ENCODE results near the gene TEX26.

TEX26 gene

GRCh38 chr13:30898070-30898469 is 34.4 kb upstream of the TEX26 start:
- in situ Hi-C loops (cut with MboI; ENCODE audit: low pct_unique_long_range_greater_than_20kb, low sequenced_read_pairs, unreplicated experiment) = no loop called here
- no peak for DNase-seq (ENCODE audit: low spot score)
- TF ChIP-seq, protein P1, sequence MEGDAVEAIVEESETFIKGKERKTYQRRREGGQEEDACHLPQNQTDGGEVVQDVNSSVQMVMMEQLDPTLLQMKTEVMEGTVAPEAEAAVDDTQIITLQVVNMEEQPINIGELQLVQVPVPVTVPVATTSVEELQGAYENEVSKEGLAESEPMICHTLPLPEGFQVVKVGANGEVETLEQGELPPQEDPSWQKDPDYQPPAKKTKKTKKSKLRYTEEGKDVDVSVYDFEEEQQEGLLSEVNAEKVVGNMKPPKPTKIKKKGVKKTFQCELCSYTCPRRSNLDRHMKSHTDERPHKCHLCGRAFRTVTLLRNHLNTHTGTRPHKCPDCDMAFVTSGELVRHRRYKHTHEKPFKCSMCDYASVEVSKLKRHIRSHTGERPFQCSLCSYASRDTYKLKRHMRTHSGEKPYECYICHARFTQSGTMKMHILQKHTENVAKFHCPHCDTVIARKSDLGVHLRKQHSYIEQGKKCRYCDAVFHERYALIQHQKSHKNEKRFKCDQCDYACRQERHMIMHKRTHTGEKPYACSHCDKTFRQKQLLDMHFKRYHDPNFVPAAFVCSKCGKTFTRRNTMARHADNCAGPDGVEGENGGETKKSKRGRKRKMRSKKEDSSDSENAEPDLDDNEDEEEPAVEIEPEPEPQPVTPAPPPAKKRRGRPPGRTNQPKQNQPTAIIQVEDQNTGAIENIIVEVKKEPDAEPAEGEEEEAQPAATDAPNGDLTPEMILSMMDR (IDR thresholded peaks at IDR 0.05; ENCODE audit: extremely low read depth, insufficient read depth, missing control alignments) = no peak

DNA sequence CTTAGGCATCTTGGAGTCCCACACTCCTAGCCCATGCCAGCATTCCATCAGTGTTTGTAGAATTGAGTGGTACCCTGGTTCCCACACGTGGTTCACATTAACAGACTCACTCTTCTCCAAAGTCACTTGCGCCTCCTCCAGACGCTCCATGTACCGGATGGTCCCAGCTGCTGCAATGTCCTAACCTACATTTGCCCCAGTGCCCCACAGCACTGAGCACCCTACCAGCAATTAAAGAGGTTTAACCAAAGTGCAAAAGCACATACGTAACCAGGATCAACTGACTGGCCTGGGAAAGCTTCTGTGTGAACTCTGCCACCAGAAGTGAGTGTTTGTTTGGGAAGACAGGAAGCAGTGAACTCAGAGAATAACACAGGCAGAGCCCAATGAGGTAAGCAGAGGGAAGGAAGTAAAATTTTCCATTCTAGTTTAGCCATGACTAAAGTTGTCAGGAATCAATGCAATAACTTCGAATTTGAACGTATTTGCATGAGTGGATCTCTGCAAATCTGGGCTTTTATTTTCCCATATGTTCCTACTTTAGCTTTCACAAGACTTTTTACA is 33.7 kb upstream of the TEX26 start:
- TF ChIP-seq, protein P1 (IDR thresholded peaks at IDR 0.05; ENCODE audit: extremely low read depth, insufficient read depth, missing control alignments) = no peak
- in situ Hi-C loops (cut with MboI; ENCODE audit: low pct_unique_long_range_greater_than_20kb, low sequenced_read_pairs, unreplicated experiment) = no loop called here
- DNase-seq (ENCODE audit: low spot score) = no peak

- in situ Hi-C loops (cut with MboI; ENCODE audit: low pct_unique_long_range_greater_than_20kb, low sequenced_read_pairs, unreplicated experiment) = no loop called here
- TF ChIP-seq, protein P1 (IDR thresholded peaks at IDR 0.05; ENCODE audit: extremely low read depth, insufficient read depth, missing control alignments) = no peak
These were observed 32.0 kb upstream of the TEX26 start for GRCh38 chr13:30900436-30900835.

GRCh38 chr13:30900952-30901749 is 31.3 kb upstream of the TEX26 start:
- no peak for DNase-seq (ENCODE audit: low spot score)
- in situ Hi-C loops (cut with MboI; ENCODE audit: low pct_unique_long_range_greater_than_20kb, low sequenced_read_pairs, unreplicated experiment) = no loop called here
- TF ChIP-seq, protein P1 (IDR thresholded peaks at IDR 0.05; ENCODE audit: extremely low read depth, insufficient read depth, missing control alignments) = no peak

More at GRCh38 chr13:30900436-30900835, 32.0 kb upstream of the TEX26 start:
- DNase-seq (ENCODE audit: low spot score) = no peak

DNA sequence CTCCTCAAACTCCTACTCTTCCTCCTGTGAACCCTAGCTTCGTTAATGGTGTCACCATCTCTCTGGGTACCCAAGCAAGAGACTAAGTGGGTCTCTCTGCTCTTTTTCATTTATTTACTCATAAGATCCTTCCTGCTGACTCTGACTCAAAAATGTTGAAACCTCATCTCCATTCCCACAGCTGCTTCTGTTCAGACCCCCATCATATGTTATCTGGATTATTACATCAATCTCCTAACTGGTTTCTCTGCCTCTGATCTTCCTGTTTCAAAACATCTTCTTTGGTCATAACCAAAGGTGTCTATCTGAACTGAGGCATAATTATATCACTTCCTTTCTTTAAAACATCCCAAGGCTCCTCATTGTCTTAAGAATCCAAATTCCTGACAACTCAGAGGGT is 28.4 kb upstream of the TEX26 start:
- in situ Hi-C loops (cut with MboI; ENCODE audit: low pct_unique_long_range_greater_than_20kb, low sequenced_read_pairs, unreplicated experiment) = no loop called here
- TF ChIP-seq, protein P1 (IDR thresholded peaks at IDR 0.05; ENCODE audit: extremely low read depth, insufficient read depth, missing control alignments) = no peak
- no peak for DNase-seq (ENCODE audit: low spot score)

- in situ Hi-C loops (cut with MboI; ENCODE audit: low pct_unique_long_range_greater_than_20kb, low sequenced_read_pairs, unreplicated experiment) = no loop called here
- TF ChIP-seq, protein P1 (IDR thresholded peaks at IDR 0.05; ENCODE audit: extremely low read depth, insufficient read depth, missing control alignments) = no peak
- DNase-seq (ENCODE audit: low spot score) = no peak
These were observed 26.5 kb upstream of the TEX26 start, which contains the start of gene MEDAG for GRCh38 chr13:30905932-30906383. Gene MEDAG, plus strand, starts transcription at chr13:30906271. Its CDS starts 245 bp downstream, at chr13:30906516.

Measured in GM13977 (cell line).